Measurements from ENCODE around the gene TBX21. TPM values are rescaled to one million over a fixed set of nuclear protein-coding genes. Genes with fewer than 3 reads are reported as not detected.

Gene TBX21
- total RNA-seq, 1 experiment from 2014 or later = 0.20 TPM

DNA sequence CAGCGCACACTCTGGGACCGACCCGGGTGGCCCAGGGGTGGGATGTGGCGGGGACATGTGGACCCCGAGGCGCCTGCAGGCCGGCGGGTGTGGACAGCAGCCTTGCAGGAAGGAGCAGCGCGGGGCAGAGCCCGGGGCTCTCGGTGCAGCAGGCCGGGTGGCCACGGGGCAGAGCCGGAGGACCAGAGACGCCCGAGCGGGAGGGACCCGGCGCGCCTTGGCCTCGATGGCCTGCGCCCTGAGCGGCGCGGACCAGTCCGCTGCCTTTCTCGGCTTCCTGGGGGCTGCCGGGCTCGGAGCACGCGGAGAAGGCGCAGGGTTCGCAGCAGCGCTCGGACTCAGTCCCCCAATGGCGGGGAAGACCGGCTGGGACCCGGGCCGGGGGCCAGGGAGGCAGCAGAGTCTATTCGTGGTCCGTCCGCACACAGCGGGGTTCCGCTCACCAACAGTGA lies 45.2 kb downstream of the TBX21 start:
- H4K20me1 ChIP-seq (ENCODE audit: insufficient read depth) = no peaks in the 10 kb centered on the region
- BruUV-seq (replicated peaks) = no TSS peak
- peaks cover 29% of the 10 kb centered on the region; the same call in 1 of the 2 replicates for H3K27me3 ChIP-seq (ENCODE audit: insufficient read depth, low read length)
- no peaks in the 10 kb centered on the region for H3K9me3 ChIP-seq (ENCODE audit: control insufficient read depth in 1 of 2, insufficient read depth in 1 of 2, low read depth in 1 of 2, low read length in 2 of 2)
- TF ChIP-seq EZH2phosphoT487 (IDR thresholded peaks at IDR 0.05; ENCODE audit: borderline replicate concordance) (no peak), CEBPB (IDR thresholded peaks at IDR 0.05; ENCODE audit: low read depth) (no peak), CBX3 (IDR thresholded peaks at IDR 0.05; ENCODE audit: low read depth) (no peak), YY1 (IDR thresholded peaks at IDR 0.05; ENCODE audit: extremely low read depth, insufficient replicate concordance, low read depth, low read length) (no peak), ZNF274 (IDR thresholded peaks at IDR 0.05; ENCODE audit: low read depth, low read length) (no peak)
- TF ChIP-seq, protein P1, sequence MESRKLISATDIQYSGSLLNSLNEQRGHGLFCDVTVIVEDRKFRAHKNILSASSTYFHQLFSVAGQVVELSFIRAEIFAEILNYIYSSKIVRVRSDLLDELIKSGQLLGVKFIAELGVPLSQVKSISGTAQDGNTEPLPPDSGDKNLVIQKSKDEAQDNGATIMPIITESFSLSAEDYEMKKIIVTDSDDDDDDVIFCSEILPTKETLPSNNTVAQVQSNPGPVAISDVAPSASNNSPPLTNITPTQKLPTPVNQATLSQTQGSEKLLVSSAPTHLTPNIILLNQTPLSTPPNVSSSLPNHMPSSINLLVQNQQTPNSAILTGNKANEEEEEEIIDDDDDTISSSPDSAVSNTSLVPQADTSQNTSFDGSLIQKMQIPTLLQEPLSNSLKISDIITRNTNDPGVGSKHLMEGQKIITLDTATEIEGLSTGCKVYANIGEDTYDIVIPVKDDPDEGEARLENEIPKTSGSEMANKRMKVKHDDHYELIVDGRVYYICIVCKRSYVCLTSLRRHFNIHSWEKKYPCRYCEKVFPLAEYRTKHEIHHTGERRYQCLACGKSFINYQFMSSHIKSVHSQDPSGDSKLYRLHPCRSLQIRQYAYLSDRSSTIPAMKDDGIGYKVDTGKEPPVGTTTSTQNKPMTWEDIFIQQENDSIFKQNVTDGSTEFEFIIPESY (IDR thresholded peaks at IDR 0.05; ENCODE audit: extremely low read depth, insufficient replicate concordance, low read length) = no peak
- ChIA-PET RAD21 (ENCODE audit: low non-redundant PET in 1 of 2, low total read pairs in 2 of 2, uncharacterized antibody in 2 of 2, unreplicated experiment in 2 of 2) (no interaction called here), CTCF (no interaction called here), POLR2A (no interaction called here)
- ATAC-seq = no peak
- H3K4me3 ChIP-seq (replicated peaks in 1 of 2; ENCODE audit: low read depth in 1 of 2, low read length in 2 of 2) = no peak overlapping the region
- intact Hi-C loops (cut with micrococcal nuclease) = no loop called here
- H3K36me3 ChIP-seq (ENCODE audit: control insufficient read depth in 1 of 2, insufficient read depth in 2 of 2, low read length in 2 of 2) = no peaks in the 10 kb centered on the region
- H3K4me2 ChIP-seq (ENCODE audit: low read length) = no peak overlapping the region
- H2AFZ ChIP-seq (ENCODE audit: low read depth, low read length, poor library complexity, severe bottlenecking) = no peak overlapping the region
- H3K9ac ChIP-seq (ENCODE audit: low read length) = no peak overlapping the region
- H3K4me1 ChIP-seq (ENCODE audit: control insufficient read depth in 1 of 2, insufficient read depth in 2 of 2, low read length in 2 of 2) = no peaks in the 10 kb centered on the region
- H3K79me2 ChIP-seq (ENCODE audit: insufficient read depth, low read length) = no peaks in the 10 kb centered on the region
- H3K27ac ChIP-seq (ENCODE audit: low read depth, low read length) = no peak overlapping the region
- H3K9me2 ChIP-seq (ENCODE audit: insufficient read depth) = no peaks in the 10 kb centered on the region
- no peak for DNase-seq (ENCODE audit: low read depth, low spot score)

DNA sequence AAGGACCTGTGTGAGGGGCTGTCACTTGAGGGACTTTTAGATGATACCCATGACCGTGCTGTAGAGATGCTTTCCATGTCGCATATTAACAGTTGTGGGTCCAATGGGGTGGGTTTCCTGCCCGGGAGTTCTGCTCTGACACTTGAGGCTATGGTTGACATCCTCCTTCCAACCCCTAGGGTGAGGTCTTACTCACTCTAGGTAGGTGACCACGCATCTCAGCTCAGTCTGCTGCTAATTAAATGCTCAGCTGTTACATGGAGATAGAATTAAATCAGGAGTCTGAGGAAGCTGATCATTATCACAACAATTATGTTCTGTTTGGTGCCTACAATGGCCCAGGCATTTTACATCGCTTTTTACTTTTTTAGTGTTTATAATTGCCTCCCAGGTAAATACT lies 48.4 kb downstream of the TBX21 start:
- Histone ChIP-seq H3K27me3 (ENCODE audit: insufficient read depth, low read length) (peaks cover 22% of the 10 kb centered on the region; the same call in 1 of the 2 replicates), H3K4me3 (replicated peaks in 1 of 2; ENCODE audit: low read depth in 1 of 2, low read length in 2 of 2) (no peak overlapping the region), H3K79me2 (ENCODE audit: insufficient read depth, low read length) (no peaks in the 10 kb centered on the region), H3K9me2 (ENCODE audit: insufficient read depth) (no peaks in the 10 kb centered on the region), H3K4me1 (ENCODE audit: control insufficient read depth in 1 of 2, insufficient read depth in 2 of 2, low read length in 2 of 2) (no peaks in the 10 kb centered on the region), H3K36me3 (ENCODE audit: control insufficient read depth in 1 of 2, insufficient read depth in 2 of 2, low read length in 2 of 2) (no peaks in the 10 kb centered on the region), H3K9ac (ENCODE audit: low read length) (no peak overlapping the region), H3K27ac (ENCODE audit: low read depth, low read length) (no peak overlapping the region), H2AFZ (ENCODE audit: low read depth, low read length, poor library complexity, severe bottlenecking) (no peak overlapping the region), H3K9me3 (ENCODE audit: control insufficient read depth in 1 of 2, insufficient read depth in 1 of 2, low read depth in 1 of 2, low read length in 2 of 2) (no peaks in the 10 kb centered on the region), H3K4me2 (ENCODE audit: low read length) (no peak overlapping the region), H4K20me1 (ENCODE audit: insufficient read depth) (no peaks in the 10 kb centered on the region)
- DNase-seq (ENCODE audit: low read depth, low spot score) (no peak), ATAC-seq (no peak)
- no TSS peak for BruUV-seq (replicated peaks)
- intact Hi-C loops (cut with micrococcal nuclease) = no loop called here
- ChIA-PET RAD21 (ENCODE audit: low non-redundant PET in 1 of 2, low total read pairs in 2 of 2, uncharacterized antibody in 2 of 2, unreplicated experiment in 2 of 2) (no interaction called here), CTCF (no interaction called here), POLR2A (no interaction called here)
- no peak for TF ChIP-seq EZH2 (IDR thresholded peaks at IDR 0.05)
- no peak for TF ChIP-seq RAD21 (IDR thresholded peaks at IDR 0.05; ENCODE audit: low read depth)
- no peak for TF ChIP-seq SRF (IDR thresholded peaks at IDR 0.05; ENCODE audit: low read depth)
- TF ChIP-seq, protein P2, sequence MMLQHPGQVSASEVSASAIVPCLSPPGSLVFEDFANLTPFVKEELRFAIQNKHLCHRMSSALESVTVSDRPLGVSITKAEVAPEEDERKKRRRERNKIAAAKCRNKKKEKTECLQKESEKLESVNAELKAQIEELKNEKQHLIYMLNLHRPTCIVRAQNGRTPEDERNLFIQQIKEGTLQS (IDR thresholded peaks at IDR 0.05) = no peak
- no peak for TF ChIP-seq CBX3 (IDR thresholded peaks at IDR 0.05; ENCODE audit: low read depth)
- no peak for TF ChIP-seq EZH2phosphoT487 (IDR thresholded peaks at IDR 0.05; ENCODE audit: borderline replicate concordance)
- no peak for TF ChIP-seq POLR2A (IDR thresholded peaks at IDR 0.05; ENCODE audit: borderline replicate concordance, extremely low read depth, insufficient read depth, insufficient read length)
- TF ChIP-seq, protein P3, sequence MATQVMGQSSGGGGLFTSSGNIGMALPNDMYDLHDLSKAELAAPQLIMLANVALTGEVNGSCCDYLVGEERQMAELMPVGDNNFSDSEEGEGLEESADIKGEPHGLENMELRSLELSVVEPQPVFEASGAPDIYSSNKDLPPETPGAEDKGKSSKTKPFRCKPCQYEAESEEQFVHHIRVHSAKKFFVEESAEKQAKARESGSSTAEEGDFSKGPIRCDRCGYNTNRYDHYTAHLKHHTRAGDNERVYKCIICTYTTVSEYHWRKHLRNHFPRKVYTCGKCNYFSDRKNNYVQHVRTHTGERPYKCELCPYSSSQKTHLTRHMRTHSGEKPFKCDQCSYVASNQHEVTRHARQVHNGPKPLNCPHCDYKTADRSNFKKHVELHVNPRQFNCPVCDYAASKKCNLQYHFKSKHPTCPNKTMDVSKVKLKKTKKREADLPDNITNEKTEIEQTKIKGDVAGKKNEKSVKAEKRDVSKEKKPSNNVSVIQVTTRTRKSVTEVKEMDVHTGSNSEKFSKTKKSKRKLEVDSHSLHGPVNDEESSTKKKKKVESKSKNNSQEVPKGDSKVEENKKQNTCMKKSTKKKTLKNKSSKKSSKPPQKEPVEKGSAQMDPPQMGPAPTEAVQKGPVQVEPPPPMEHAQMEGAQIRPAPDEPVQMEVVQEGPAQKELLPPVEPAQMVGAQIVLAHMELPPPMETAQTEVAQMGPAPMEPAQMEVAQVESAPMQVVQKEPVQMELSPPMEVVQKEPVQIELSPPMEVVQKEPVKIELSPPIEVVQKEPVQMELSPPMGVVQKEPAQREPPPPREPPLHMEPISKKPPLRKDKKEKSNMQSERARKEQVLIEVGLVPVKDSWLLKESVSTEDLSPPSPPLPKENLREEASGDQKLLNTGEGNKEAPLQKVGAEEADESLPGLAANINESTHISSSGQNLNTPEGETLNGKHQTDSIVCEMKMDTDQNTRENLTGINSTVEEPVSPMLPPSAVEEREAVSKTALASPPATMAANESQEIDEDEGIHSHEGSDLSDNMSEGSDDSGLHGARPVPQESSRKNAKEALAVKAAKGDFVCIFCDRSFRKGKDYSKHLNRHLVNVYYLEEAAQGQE (IDR thresholded peaks at IDR 0.05; ENCODE audit: low read depth) = no peak
